Measurements from ENCODE around the gene UGT1A8.

- TF ChIP-seq CEBPB (IDR thresholded peaks at IDR 0.05): no peak
- no peak for TF ChIP-seq MYC (IDR thresholded peaks at IDR 0.05; ENCODE audit: borderline replicate concordance, low read length)
- TF ChIP-seq, protein P1, sequence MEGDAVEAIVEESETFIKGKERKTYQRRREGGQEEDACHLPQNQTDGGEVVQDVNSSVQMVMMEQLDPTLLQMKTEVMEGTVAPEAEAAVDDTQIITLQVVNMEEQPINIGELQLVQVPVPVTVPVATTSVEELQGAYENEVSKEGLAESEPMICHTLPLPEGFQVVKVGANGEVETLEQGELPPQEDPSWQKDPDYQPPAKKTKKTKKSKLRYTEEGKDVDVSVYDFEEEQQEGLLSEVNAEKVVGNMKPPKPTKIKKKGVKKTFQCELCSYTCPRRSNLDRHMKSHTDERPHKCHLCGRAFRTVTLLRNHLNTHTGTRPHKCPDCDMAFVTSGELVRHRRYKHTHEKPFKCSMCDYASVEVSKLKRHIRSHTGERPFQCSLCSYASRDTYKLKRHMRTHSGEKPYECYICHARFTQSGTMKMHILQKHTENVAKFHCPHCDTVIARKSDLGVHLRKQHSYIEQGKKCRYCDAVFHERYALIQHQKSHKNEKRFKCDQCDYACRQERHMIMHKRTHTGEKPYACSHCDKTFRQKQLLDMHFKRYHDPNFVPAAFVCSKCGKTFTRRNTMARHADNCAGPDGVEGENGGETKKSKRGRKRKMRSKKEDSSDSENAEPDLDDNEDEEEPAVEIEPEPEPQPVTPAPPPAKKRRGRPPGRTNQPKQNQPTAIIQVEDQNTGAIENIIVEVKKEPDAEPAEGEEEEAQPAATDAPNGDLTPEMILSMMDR (IDR thresholded peaks at IDR 0.05): no peak
Observed at GRCh38 chr2:233815861-233816260, 198.4 kb downstream of the UGT1A8 start.

All from A549 (cell line).